HepG2 (cell line): ENCODE results near the gene ACADVL. TPM values are rescaled to one million over a fixed set of nuclear protein-coding genes. Genes with fewer than 3 reads are reported as not detected.

ENCODE experiments used
- ARID4A ChIP-seq: sonication (generic); formaldehyde crosslinking; IDR thresholded peaks from 2 replicates; pipeline ENCODE4 v1.5.0; 2020; ENCODE audit warnings: mild to moderate bottlenecking, missing genetic modification reagents, borderline replicate concordance
- KAT7 ChIP-seq: IDR thresholded peaks from 2 replicates; pipeline ENCODE4 v1.6.1; 2018; ENCODE audit warnings: borderline replicate concordance, missing compliant biosample characterization
- MIER3 ChIP-seq: IDR thresholded peaks from 2 replicates; pipeline ENCODE4 v1.6.1; 2016; ENCODE audit warnings: missing compliant biosample characterization, borderline replicate concordance
- MLLT10 ChIP-seq: sonication (generic); formaldehyde crosslinking; IDR thresholded peaks from 2 replicates; pipeline ENCODE4 v1.4.0; 2020; ENCODE audit warnings: missing genetic modification reagents
- NFYC ChIP-seq: IDR thresholded peaks from 2 replicates; pipeline ENCODE4 v1.6.1; 2016; ENCODE audit warnings: missing genetic modification reagents, missing compliant biosample characterization
- PREB ChIP-seq: sonication (generic); formaldehyde crosslinking; IDR thresholded peaks from 2 replicates; pipeline ENCODE4 v1.4.0; 2020; ENCODE audit warnings: missing genetic modification reagents
- RCOR2 ChIP-seq: IDR thresholded peaks from 2 replicates; pipeline ENCODE4 v1.6.1; 2016; ENCODE audit warnings: missing biosample characterization, missing genetic modification reagents
- YEATS4 ChIP-seq: sonication (generic); formaldehyde crosslinking; IDR thresholded peaks from 2 replicates; pipeline ENCODE4 v1.4.0; 2020; ENCODE audit warnings: missing genetic modification reagents, borderline replicate concordance
- ZNF224 ChIP-seq: sonication (generic); formaldehyde crosslinking; IDR thresholded peaks from 2 replicates; pipeline ENCODE4 v1.5.0; 2020; ENCODE audit warnings: mild to moderate bottlenecking, missing genetic modification reagents
- ZNF354B ChIP-seq: sonication (generic); formaldehyde crosslinking; IDR thresholded peaks from 2 replicates; pipeline ENCODE4 v1.8.0; 2022; ENCODE audit warnings: mild to moderate bottlenecking, missing genetic modification reagents
- ZNF362 ChIP-seq: sonication (generic); formaldehyde crosslinking; IDR thresholded peaks from 2 replicates; pipeline ENCODE4 v1.4.0; 2020; ENCODE audit warnings: missing genetic modification reagents, mild to moderate bottlenecking, borderline replicate concordance
- ZNF619 ChIP-seq: sonication (generic); formaldehyde crosslinking; IDR thresholded peaks from 2 replicates; pipeline ENCODE4 v1.4.0; 2020; ENCODE audit warnings: mild to moderate bottlenecking, missing genetic modification reagents
- ZNF776 ChIP-seq: sonication (generic); formaldehyde crosslinking; IDR thresholded peaks from 2 replicates; pipeline ENCODE4 v1.4.0; 2020; ENCODE audit warnings: mild to moderate bottlenecking, missing genetic modification reagents
- ZSCAN12 ChIP-seq: sonication (generic); formaldehyde crosslinking; IDR thresholded peaks from 2 replicates; pipeline ENCODE4 v1.9.0; 2021; ENCODE audit warnings: mild to moderate bottlenecking, missing genetic modification reagents
- ZSCAN20 ChIP-seq: sonication (generic); formaldehyde crosslinking; IDR thresholded peaks from 2 replicates; pipeline ENCODE4 v1.4.0; 2020; ENCODE audit warnings: missing genetic modification reagents, mild to moderate bottlenecking, borderline replicate concordance
- polyA plus RNA-seq, 8 experiments: library from polyadenylated mRNA; depleted of rRNA in 3 of 8; stranded (reverse) in 7 of 8; unstranded in 1 of 8; fragments of >200 nt; fragmentation: Illumina TruSeq in 4 of 8; extraction: Trizol in 4 of 8; gene quantifications; 2 replicates each; pipeline versions ENCODE4 v1.2.1 to v1.2.3, GENCODE V29; 2011 to 2016; ENCODE audit warnings: low read depth in 4 of 8, missing spikeins in 1 of 8, mixed read lengths in 1 of 8; ENCODE audit not compliant: insufficient read depth in 1 of 8
- total RNA-seq, 5 experiments: library from RNA; depleted of rRNA; stranded (reverse); fragments of >200 nt; fragmentation: Illumina TruSeq; extraction: Trizol; gene quantifications; 2 replicates each; pipeline ENCODE4 v1.2.3, GENCODE V29; 2016; ENCODE audit warnings: low read depth in 1 of 5
- TF ChIP-seq, protein P1 (sequence below): sonication (generic); formaldehyde crosslinking; IDR thresholded peaks from 2 replicates; pipeline ENCODE4 v1.4.0; 2020; ENCODE audit warnings: missing genetic modification reagents

Gene ACADVL
- total and polyA plus RNA-seq, 2 of the 13 experiments (the other 11 are each of a cell fraction or from before 2014, with no cell fraction given) = 219 to 412 TPM

DNA sequence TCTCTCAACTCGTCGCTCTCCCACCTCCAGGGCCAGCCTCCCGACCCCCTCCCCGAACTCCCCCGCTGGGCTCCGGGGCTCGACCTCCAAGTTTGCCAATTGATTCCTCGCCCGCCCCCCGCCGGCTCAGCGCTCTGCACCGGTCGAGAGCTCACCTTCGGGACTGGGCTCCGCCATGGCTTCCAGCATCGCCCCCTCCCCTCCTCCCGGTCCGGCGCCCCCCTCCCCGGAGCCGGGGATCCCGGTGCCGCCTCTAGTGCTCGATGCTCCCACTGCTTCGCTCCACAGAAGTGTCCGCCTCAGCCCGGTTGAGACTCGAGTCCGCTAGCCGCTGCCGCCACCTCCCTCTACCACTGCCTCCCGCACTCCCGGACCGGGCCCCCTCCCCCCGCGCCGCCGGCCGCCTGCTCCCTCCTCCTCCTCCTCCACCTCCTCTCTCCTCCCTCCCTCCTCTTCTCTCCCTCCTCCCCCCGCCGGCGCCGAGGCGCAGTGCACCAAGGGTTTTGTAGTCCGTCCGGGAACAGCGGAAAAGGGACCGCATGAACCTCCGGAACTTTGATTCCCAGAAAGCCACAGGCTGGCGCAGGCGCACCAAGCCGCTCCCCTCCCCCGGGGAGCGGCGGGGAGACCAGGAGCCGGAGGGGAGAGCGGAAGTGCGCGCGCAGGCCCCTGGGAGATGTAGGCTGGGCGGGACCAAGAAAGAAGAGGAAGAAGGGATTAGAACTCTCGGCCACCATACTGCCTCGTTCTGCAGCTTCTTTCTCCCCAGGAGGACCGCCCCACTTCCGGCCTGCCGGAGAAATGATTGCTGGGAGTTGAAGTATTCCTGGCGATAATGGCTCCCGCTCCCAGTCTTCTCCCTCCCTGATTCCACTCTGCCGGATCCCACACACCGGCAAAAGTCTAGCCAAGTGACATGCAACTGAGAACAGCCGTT, 19.6 kb downstream of the ACADVL start, which contains the start of gene PHF23 (continued):
- TF ChIP-seq, protein P1, sequence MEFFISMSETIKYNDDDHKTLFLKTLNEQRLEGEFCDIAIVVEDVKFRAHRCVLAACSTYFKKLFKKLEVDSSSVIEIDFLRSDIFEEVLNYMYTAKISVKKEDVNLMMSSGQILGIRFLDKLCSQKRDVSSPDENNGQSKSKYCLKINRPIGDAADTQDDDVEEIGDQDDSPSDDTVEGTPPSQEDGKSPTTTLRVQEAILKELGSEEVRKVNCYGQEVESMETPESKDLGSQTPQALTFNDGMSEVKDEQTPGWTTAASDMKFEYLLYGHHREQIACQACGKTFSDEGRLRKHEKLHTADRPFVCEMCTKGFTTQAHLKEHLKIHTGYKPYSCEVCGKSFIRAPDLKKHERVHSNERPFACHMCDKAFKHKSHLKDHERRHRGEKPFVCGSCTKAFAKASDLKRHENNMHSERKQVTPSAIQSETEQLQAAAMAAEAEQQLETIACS (CRISPR knock-in tag) = no peak
- no peak for TF ChIP-seq ZNF224 (CRISPR knock-in tag)
- TF ChIP-seq PREB = no peak
- no peak for TF ChIP-seq ZSCAN12 (CRISPR knock-in tag)
- peak; percentile 95; the same call in 1 of the 2 replicates for TF ChIP-seq KAT7 (CRISPR knock-in tag)
- TF ChIP-seq MLLT10 (CRISPR knock-in tag) = no peak
- TF ChIP-seq NFYC (CRISPR knock-in tag) = peak; percentile 50; the same call in 1 of the 2 replicates
- no peak for TF ChIP-seq ZSCAN20 (CRISPR knock-in tag)
- no peak for TF ChIP-seq ZNF776 (CRISPR knock-in tag)
- peak; percentile 48; the same call in 1 of the 2 replicates for TF ChIP-seq ZNF362 (CRISPR knock-in tag)
- TF ChIP-seq ZNF619 = 0 out of 2 replicates have a peak, but pooled peaks have one; percentile 7
- no peak for TF ChIP-seq RCOR2
- peak; percentile 62; the same call in 1 of the 2 replicates for TF ChIP-seq MIER3 (CRISPR knock-in tag)
- no peak for TF ChIP-seq ZNF354B (CRISPR knock-in tag)
- TF ChIP-seq ARID4A = peak; percentile 81; the same call in 1 of the 2 replicates
- peak; percentile 24; the same call in 1 of the 2 replicates for TF ChIP-seq YEATS4 (CRISPR knock-in tag)
